HUES48 (cell line): Measurements from ENCODE around the gene CPOX.
A peak's percentile ranks its signal among the peaks of the same experiment; 100 is the strongest.
"Not testable (repeated sequence)": the region's sequence is repeated elsewhere in the genome, so short reads cannot be mapped to it uniquely, and the experiment has no call there.

Experiments
- H3K27ac ChIP-seq: one replicate; pipeline ENCODE4 v1.7.0; 2013; ENCODE audit warnings: low read depth, low read length, inconsistent platforms
- H3K27me3 ChIP-seq: 2 replicates; pipeline ENCODE4 v1.6.1; 2013; ENCODE audit warnings: mild to moderate bottlenecking, low read length; ENCODE audit not compliant: control insufficient read depth, insufficient read depth
- H3K36me3 ChIP-seq: 2 replicates; pipeline ENCODE4 v1.6.1; 2013; ENCODE audit warnings: low read length; ENCODE audit not compliant: control insufficient read depth, insufficient read depth
- H3K4me1 ChIP-seq: 2 replicates; pipeline ENCODE4 v1.6.1; 2013; ENCODE audit warnings: mild to moderate bottlenecking, low read length; ENCODE audit not compliant: control insufficient read depth, insufficient read depth
- H3K4me3 ChIP-seq: 2 replicates; pipeline ENCODE4 v1.5.1; 2013; ENCODE audit warnings: mild to moderate bottlenecking, low read depth, low read length
- H3K9ac ChIP-seq: 2 replicates; pipeline ENCODE4 v1.6.1; 2013; ENCODE audit warnings: mild to moderate bottlenecking, low read depth, low read length, moderate library complexity
- H3K9me3 ChIP-seq: 2 replicates; pipeline ENCODE4 v1.6.1; 2013; ENCODE audit warnings: low read length; ENCODE audit not compliant: control insufficient read depth, insufficient read depth

CPOX gene

DNA sequence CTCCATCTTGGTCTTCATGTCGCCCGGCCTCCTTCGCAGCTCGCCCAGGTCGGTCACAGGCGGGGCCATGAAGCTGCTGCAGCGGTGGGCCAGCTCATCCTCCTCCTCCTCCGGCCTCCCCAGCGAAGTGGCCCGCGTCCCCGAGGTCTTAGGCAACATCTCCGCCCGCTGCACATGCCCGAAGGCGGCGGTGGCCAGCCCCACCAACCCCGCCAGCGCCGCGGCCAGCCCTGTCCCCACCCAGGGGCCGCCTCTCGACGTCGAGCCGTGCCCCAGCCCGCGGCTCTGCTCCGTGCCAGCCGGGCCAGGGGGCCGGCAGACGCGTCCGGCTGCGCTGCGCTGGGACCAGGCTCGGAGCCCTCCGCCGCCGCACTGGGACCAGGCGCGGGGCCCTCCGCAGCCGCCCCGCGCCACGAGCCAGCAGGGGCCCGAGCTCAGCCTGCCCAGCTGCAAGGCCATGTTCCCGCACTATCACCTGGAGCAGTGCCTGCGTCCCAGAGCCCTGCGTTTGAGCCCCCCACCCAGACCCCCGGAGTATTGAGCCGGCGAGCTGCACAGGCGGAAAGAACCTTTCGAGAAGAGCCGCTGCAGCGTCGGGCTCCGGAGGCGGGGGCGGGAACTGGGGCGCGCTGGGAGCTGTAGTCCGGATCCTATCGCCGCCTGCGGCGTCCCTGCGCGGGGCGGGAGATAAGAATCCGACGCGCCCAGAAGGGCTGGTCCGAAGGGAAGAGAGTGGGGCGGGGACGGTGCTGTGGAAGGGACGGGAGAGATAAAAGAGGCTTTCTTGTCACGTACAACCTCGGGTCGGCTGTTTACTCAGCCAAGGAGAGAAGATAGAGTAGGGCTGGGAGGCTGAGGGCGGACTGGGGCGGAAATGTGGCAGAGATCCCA, at the start of gene CPOX:
CPOX (minus strand) TSS at position 566 of the 891 bp plus-strand sequence; CDS start at position 459, 107 bp downstream.
- Histone ChIP-seq H3K4me1 (0 out of 2 replicates have a peak, but pooled peaks cover 11% of the 10 kb centered on the region), H3K4me3 (peak within 1 kb of the TSS; percentile 81), H3K36me3 (peaks cover 32% of the 10 kb centered on the region), H3K27ac (peak within 1 kb of the TSS; percentile 50), H3K27me3 (no peaks in the 10 kb centered on the region), H3K9me3 (no peaks in the 10 kb centered on the region), H3K9ac (peak within 1 kb of the TSS; percentile 64)

DNA sequence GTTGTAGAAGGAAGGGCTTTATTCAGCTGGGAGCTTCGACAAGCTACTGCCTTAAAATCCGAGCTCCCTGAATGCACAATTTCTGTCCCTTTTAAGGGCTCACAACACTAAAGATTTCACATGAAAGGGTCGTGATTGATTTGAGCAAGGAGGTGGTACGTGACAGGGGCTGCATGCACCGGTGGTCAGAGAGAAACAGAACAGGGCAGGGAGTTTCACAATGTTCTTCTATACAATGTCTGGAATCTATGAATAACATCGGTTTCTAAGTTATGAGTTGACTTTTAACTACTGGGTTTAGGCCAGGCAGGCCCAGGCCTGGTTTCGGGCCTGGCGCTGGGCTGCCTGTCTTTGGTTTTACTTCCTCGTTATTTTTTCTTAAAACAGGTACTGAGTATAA, 49.4 kb upstream of the CPOX start:
- not testable (repeated sequence) for H3K9ac ChIP-seq, H3K27ac ChIP-seq

DNA sequence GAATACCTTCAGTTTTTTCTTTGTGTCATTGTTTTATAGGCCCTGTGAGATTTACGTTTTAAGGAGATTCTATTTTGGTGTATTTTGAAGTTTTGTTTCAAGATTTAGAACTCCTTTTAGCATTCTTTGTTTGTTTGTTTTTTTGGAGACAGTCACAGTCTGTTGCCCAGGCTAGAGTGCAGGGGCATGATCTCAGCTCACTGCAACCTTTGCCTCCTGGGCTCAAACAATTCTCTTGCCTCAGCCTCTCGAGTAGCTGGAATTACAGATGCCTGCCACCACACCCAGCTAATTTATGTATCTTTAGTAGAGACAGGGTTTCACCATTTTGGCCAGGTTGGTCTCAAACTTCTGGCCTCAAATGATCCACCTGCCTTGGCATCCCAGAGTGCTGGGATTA, 48.3 kb upstream of the CPOX start:
- H3K4me1 ChIP-seq, H3K9me3 ChIP-seq, H3K4me3 ChIP-seq, H3K27ac ChIP-seq, H3K27me3 ChIP-seq, H3K9ac ChIP-seq, H3K36me3 ChIP-seq: not testable (repeated sequence)

More for the DNA sequence above, 49.4 kb upstream of the CPOX start:
- H3K27me3 ChIP-seq, H3K4me1 ChIP-seq, H3K36me3 ChIP-seq, H3K4me3 ChIP-seq, H3K9me3 ChIP-seq: not testable (repeated sequence)

DNA sequence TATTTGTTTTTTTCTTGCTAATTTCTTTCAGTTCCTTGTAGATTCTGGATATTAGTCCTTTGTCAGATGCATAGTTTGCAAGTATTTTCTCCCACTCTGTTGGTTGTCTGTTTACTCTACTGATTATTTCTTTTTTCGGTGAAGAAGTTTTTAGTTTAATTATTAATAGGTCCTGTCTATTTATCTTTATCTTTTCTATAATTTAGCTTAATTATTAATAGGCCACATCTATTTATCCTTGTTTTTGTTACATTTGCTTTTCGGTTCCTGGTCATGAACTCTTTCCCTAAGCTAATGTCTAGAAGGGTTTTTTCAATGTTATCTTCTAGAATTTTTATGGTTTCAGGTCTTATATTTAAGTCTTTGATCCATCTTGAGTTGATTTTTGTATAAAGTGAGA, 45.1 kb upstream of the CPOX start:
- not testable (repeated sequence) for H3K4me1 ChIP-seq, H3K36me3 ChIP-seq, H3K9ac ChIP-seq, H3K27me3 ChIP-seq, H3K27ac ChIP-seq, H3K4me3 ChIP-seq, H3K9me3 ChIP-seq

DNA sequence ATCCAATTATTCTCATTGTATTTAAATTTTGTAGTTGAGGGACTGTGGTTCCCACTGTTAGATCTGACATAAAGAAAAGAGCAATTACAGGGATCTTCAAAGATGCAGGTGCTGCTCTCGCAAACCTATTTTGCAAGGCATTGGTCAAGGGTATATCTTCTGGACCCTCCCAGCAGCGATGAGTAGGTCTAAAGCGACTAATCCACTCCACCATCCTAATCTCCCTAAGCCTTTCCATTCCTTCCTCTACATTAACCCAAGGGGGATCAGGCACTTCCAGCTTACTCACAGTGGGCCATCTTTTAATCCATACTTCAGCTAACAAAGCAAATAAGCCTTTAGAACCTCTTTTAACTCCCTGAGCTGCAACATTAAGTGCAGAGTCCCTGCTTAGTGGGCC, 37.0 kb upstream of the CPOX start:
- Histone ChIP-seq H3K4me3 (no peak overlapping the region), H3K9ac (no peak overlapping the region), H3K4me1 (peaks cover 5% of the 10 kb centered on the region; the same call in 1 of the 2 replicates), H3K36me3 (no peaks in the 10 kb centered on the region), H3K9me3 (no peaks in the 10 kb centered on the region), H3K27me3 (no peaks in the 10 kb centered on the region), H3K27ac (no peak overlapping the region)

DNA sequence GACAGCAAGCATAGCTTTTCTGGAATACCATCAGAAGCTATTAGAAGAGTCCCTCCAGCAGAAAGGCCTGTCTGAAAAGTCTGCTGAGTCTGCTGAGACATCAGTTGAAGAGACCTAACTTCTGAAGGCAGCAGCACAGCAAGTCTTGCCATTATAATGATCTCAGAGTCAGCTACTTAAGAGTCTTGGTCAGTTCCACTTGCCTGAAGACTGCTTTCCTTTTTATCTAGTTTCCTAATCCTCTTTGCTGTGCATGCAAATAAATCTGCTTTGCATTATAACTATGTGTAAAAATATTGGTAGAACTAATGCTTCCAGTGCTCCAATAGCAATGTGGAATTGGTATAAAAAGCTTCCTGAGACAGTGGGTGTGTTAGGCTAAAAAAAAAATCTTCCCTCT, 34.9 kb upstream of the CPOX start:
- H3K27me3 ChIP-seq: no peaks in the 10 kb centered on the region

DNA sequence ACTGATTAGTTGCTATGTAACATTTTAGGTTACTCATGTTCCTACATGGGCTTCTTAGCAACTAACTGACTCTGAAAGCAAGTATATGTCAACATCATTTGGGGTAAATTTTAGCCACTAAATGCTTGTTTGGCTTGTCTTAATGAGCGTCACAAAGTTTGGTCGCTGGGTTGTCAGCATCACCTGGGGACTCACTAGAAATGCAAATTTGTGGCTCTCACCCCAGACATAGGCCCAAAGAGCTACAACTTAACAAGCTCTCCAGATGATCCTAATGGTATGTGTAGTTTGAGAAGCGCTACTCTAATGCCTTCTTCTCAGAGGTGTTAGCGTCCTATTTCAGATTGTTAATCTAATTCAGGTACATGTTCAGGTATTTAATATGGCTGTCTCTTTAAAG, 32.7 kb upstream of the CPOX start:
- no peak overlapping the region for H3K9ac ChIP-seq
- no peaks in the 10 kb centered on the region for H3K36me3 ChIP-seq
- no peak overlapping the region for H3K4me3 ChIP-seq
- H3K27me3 ChIP-seq: no peaks in the 10 kb centered on the region
- H3K9me3 ChIP-seq: no peaks in the 10 kb centered on the region
- peaks cover 27% of the 10 kb centered on the region for H3K4me1 ChIP-seq
- no peak overlapping the region for H3K27ac ChIP-seq

More for the DNA sequence above, 34.9 kb upstream of the CPOX start:
- H3K4me1 ChIP-seq: peaks cover 21% of the 10 kb centered on the region
- no peaks in the 10 kb centered on the region for H3K9me3 ChIP-seq
- H3K4me3 ChIP-seq: no peak overlapping the region
- H3K9ac ChIP-seq: no peak overlapping the region
- no peak overlapping the region for H3K27ac ChIP-seq
- H3K36me3 ChIP-seq: no peaks in the 10 kb centered on the region

DNA sequence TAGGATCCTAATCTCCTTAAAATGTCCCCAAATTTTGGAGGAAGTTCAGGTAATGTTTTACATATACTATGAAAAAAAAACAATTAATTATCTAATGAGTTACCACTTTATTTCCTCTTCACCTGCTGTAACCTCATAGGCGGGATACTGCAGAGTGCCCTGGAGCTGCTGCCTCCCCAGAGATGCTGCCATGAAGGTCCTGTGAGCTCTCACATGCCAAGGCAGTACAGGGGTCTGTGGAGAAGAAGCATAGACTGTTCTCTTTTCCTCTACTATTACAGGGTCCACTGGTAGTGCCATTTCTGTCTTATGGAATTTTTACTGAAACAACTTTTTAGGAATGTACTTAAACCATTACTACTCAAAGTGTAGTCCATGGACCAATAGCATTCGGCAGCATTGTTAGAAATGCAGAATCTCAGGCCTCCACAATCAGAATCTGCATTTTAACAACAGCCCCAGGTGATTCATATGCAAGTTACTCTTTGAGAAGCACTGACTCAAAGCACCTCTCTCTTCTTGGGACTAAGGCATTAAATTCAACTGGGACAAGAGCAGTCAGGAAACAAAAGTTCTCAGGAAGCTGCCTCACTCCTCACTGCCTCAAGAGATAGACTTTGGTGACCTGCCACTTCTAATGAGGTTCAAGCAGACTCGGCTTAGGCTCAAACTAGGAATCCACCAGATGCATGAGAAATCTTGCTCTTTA, 30.3 kb upstream of the CPOX start:
- no peaks in the 10 kb centered on the region for H3K27me3 ChIP-seq
- H3K9ac ChIP-seq: no peak overlapping the region
- peaks cover 27% of the 10 kb centered on the region for H3K4me1 ChIP-seq
- peak overlapping the region; percentile 4 for H3K27ac ChIP-seq
- no peaks in the 10 kb centered on the region for H3K36me3 ChIP-seq
- H3K9me3 ChIP-seq: no peaks in the 10 kb centered on the region
- no peak overlapping the region; the same call in 1 of the 2 replicates for H3K4me3 ChIP-seq

DNA sequence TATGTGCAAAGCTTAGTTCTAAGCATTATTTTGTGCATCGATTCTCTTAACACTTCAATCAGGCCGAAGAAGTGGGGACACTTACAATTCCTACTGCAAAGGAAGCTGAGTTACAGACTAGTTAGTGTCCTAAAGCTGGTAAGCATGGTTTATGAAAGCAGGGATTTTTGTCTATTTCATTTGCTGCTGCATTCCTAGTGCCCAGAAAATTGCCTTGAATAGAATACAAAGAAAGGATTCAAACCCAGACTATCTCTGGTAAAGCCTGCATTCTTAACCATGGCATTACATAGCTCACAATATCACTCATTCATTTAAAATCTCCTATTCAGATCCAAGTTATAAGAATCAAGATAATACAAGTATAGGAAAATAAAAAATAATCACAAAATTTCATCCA, 24.4 kb upstream of the CPOX start:
- Histone ChIP-seq H3K4me3 (no peak overlapping the region), H3K9me3 (no peaks in the 10 kb centered on the region), H3K27me3 (no peaks in the 10 kb centered on the region), H3K4me1 (peaks cover 2% of the 10 kb centered on the region; the same call in 1 of the 2 replicates), H3K36me3 (no peaks in the 10 kb centered on the region), H3K27ac (no peak overlapping the region), H3K9ac (no peak overlapping the region)

DNA sequence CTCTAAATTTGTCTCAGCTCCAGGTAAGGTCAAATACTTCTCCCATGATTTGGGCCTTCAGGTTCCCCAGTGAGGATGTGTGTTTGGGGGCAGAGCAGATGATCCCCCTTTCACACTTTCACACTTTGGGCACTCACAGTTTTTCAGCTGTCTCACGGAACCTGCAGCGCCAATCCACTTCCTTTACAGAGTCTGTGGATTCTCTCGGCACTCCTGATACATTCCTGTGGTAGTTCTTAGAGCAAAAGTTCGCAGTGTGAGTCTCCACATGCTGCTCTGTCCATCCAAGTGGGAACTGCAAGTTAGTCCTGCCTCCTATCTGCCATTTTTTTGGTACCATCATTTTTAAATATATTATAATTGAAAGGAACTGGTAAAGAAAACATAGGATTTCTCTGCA, 20.2 kb upstream of the CPOX start:
- H3K9ac ChIP-seq: no peak overlapping the region
- no peaks in the 10 kb centered on the region for H3K9me3 ChIP-seq
- H3K27ac ChIP-seq: no peak overlapping the region
- H3K4me1 ChIP-seq: no peaks in the 10 kb centered on the region
- no peaks in the 10 kb centered on the region for H3K27me3 ChIP-seq
- no peak overlapping the region for H3K4me3 ChIP-seq
- H3K36me3 ChIP-seq: no peaks in the 10 kb centered on the region

DNA sequence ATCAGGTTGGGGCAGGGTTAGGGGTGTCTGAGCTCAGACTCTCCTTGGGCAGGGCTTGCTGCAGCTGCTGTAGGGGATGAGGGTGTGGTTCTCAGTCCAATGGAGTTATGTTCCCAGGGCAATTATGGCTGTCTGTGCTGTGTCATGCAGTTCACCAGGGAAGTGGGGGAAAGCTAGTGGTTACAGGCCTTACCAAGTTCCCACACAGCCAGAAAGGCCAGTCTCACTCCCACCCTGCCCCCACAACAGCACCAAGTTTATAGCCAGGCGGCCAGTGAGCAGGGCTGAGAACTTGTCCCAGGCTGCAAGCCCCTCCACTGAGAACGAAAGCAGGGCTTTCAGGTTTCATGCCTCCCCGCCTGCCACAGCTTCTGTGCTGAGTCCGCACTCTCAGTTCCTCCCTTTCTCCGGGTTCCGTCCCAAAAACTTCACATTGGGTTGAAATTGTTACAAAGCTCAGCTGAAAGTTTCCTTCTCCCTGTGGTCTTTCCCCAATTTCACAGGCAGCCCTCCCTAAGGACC, 19.6 kb upstream of the CPOX start:
- H3K9ac ChIP-seq: no peak overlapping the region

More for the DNA sequence above, 19.6 kb upstream of the CPOX start:
- Histone ChIP-seq H3K27ac (no peak overlapping the region), H3K36me3 (no peaks in the 10 kb centered on the region), H3K4me3 (no peak overlapping the region), H3K4me1 (no peaks in the 10 kb centered on the region), H3K9me3 (no peaks in the 10 kb centered on the region), H3K27me3 (no peaks in the 10 kb centered on the region)
